Measurements from ENCODE around the gene ACSF3.

Gene ACSF3

DNA sequence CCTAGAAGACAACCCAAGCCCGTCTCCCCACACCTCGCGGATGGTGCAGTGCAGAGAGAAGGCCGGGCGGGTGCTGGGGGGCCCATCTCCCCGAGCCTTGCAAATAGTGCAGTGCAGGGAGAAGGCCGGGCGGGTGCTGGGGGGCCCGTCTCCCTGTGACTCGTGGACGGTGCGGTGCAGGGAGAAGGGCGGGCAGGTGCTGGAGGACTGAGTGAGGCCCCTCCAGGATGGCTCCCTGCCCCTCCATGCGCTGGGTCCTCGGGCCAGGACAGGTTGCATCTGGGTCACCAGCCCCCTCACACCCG lies 40.0 kb upstream of the ACSF3 start:
- Histone ChIP-seq H3K4me3 (no peak overlapping the region), H3K9me3 (ENCODE audit: low read depth, low read length) (no peaks in the 10 kb centered on the region), H3K9ac (ENCODE audit: insufficient read length) (no peak overlapping the region), H3K27ac (no peak overlapping the region), H3K36me3 (ENCODE audit: insufficient read depth, low read length) (no peaks in the 10 kb centered on the region)
- DNase-seq (ENCODE audit: low read depth, low spot score) = no peak
- TF ChIP-seq EZH2 (IDR thresholded peaks at IDR 0.05) (no peak), FOXP2 (optimal IDR thresholded peaks at IDR 0.05; ENCODE audit: control extremely low read depth, extremely low read length, insufficient read depth) (no peak), POLR2AphosphoS5 (IDR thresholded peaks at IDR 0.05; ENCODE audit: borderline replicate concordance, low read depth, low read length) (no peak)

DNA sequence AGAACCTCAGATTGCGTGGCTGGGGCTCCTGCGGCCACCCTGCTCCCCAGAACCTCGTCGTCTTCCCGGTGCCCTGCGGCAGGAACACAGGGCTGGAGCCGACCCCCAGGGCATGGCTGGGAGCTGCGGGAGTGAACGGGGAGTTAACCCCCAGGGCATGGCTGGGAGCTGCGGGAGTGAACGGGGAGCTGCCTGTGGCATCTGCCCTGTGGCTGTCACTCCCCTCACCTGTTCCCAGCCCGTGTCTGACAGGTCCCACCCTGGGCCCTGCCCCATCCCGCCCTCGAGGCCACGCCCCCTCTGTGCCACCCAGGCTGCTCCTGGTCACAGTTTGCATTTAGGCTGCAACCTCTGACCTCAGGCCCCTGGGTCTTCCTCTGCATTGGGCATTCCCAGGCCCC lies 39.4 kb upstream of the ACSF3 start:
- TF ChIP-seq POLR2AphosphoS5 (IDR thresholded peaks at IDR 0.05; ENCODE audit: borderline replicate concordance, low read depth, low read length) (no peak), EZH2 (IDR thresholded peaks at IDR 0.05) (no peak), FOXP2 (optimal IDR thresholded peaks at IDR 0.05; ENCODE audit: control extremely low read depth, extremely low read length, insufficient read depth) (no peak)
- Histone ChIP-seq H3K27ac (no peak overlapping the region), H3K9me3 (ENCODE audit: low read depth, low read length) (no peaks in the 10 kb centered on the region), H3K4me3 (no peak overlapping the region), H3K36me3 (ENCODE audit: insufficient read depth, low read length) (no peaks in the 10 kb centered on the region), H3K9ac (ENCODE audit: insufficient read length) (no peak overlapping the region)
- DNase-seq (ENCODE audit: low read depth, low spot score) = no peak

DNA sequence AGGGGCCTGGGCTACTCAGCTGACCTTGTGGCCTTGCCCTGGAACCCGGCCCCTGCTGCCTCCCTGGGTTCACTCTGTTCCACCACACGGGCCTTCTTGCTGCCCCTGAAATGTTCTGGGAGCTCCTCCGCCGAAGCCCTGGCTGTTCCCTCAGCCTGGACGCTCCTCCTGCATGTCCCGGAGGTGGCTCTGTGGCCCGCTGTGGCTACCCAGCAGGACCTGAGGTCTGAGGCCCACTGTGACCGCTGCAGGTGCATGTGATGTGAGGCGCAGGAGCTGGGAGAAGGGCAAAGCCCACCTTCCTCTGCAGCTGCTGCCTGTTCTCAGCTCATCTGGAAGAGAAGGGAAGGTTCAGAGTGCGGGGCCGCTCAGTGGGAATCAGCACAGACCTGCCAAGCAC lies 38.9 kb upstream of the ACSF3 start:
- TF ChIP-seq EZH2 (IDR thresholded peaks at IDR 0.05) = no peak
- TF ChIP-seq FOXP2 (optimal IDR thresholded peaks at IDR 0.05; ENCODE audit: control extremely low read depth, extremely low read length, insufficient read depth) = no peak
- no peak for TF ChIP-seq POLR2AphosphoS5 (IDR thresholded peaks at IDR 0.05; ENCODE audit: borderline replicate concordance, low read depth, low read length)

DNA sequence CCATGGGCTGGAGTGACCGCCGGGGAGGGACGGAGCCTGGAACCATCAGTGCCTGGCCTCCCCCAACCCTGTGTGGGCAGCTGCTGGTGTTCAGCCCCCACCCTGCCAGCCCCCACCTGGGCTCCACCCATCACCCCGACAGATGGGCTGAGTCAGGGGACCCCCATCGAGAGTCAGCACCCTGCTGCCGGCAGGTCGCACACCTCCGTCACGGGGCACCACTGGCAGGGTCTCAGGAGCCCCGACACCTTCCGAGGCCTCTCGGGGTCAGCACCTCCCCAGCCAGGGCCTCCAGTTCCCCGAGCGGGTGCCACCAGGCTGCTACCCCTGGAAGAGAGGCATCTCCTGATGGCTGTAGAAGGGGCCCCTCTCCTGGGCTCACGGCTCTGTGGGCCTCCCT lies 38.3 kb upstream of the ACSF3 start:
- no peak overlapping the region for H3K9ac ChIP-seq (ENCODE audit: insufficient read length)
- no peak for DNase-seq (ENCODE audit: low read depth, low spot score)
- no peaks in the 10 kb centered on the region for H3K9me3 ChIP-seq (ENCODE audit: low read depth, low read length)
- no peak overlapping the region for H3K4me3 ChIP-seq
- TF ChIP-seq POLR2AphosphoS5 (IDR thresholded peaks at IDR 0.05; ENCODE audit: borderline replicate concordance, low read depth, low read length) = no peak
- TF ChIP-seq FOXP2 (optimal IDR thresholded peaks at IDR 0.05; ENCODE audit: control extremely low read depth, extremely low read length, insufficient read depth) = no peak
- TF ChIP-seq EZH2 (IDR thresholded peaks at IDR 0.05) = no peak
- no peaks in the 10 kb centered on the region for H3K36me3 ChIP-seq (ENCODE audit: insufficient read depth, low read length)
- H3K27ac ChIP-seq = no peak overlapping the region

More for the DNA sequence above, 38.9 kb upstream of the ACSF3 start:
- H3K9me3 ChIP-seq (ENCODE audit: low read depth, low read length) = no peaks in the 10 kb centered on the region
- no peak overlapping the region for H3K27ac ChIP-seq
- H3K36me3 ChIP-seq (ENCODE audit: insufficient read depth, low read length) = no peaks in the 10 kb centered on the region
- H3K9ac ChIP-seq (ENCODE audit: insufficient read length) = no peak overlapping the region
- DNase-seq (ENCODE audit: low read depth, low spot score) = no peak
- H3K4me3 ChIP-seq = no peak overlapping the region

DNA sequence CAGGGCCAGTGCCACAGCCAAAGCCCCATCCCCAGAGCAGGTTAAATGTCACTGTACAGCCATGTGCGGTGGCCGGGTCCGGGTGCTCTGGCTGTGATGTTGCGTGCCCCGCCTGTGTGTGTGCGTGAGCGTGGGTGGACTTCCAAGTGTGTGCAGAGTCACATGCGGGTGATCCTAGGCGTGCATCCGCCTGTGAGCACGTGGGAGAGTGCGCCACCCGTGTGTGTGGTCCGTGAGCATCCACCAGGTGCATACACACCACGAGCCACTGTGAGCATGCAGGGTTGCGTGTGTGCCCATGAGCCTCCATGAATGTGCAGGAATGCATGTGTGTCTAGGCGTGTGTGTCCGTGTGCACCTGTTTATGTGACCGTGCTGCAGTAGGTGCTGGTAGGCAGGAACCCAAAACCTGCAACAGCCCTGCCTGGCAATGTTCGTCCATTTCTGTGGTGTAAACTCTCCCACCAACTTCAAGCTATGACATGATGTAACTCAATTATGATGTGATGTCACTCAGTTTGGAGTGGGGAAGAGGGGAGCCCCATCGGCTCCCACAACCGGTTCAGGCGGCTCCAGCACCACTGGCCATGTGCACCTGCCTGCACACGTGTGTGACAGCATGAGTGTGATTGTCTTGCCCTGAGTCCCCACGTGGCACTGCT lies 37.6 kb upstream of the ACSF3 start:
- H3K27ac ChIP-seq = no peak overlapping the region
- no peak for DNase-seq (ENCODE audit: low read depth, low spot score)
- H3K9ac ChIP-seq (ENCODE audit: insufficient read length) = no peak overlapping the region
- TF ChIP-seq POLR2AphosphoS5 (IDR thresholded peaks at IDR 0.05; ENCODE audit: borderline replicate concordance, low read depth, low read length) (no peak), EZH2 (IDR thresholded peaks at IDR 0.05) (no peak), FOXP2 (optimal IDR thresholded peaks at IDR 0.05; ENCODE audit: control extremely low read depth, extremely low read length, insufficient read depth) (no peak)
- no peaks in the 10 kb centered on the region for H3K9me3 ChIP-seq (ENCODE audit: low read depth, low read length)
- H3K4me3 ChIP-seq = no peak overlapping the region
- H3K36me3 ChIP-seq (ENCODE audit: insufficient read depth, low read length) = no peaks in the 10 kb centered on the region

DNA sequence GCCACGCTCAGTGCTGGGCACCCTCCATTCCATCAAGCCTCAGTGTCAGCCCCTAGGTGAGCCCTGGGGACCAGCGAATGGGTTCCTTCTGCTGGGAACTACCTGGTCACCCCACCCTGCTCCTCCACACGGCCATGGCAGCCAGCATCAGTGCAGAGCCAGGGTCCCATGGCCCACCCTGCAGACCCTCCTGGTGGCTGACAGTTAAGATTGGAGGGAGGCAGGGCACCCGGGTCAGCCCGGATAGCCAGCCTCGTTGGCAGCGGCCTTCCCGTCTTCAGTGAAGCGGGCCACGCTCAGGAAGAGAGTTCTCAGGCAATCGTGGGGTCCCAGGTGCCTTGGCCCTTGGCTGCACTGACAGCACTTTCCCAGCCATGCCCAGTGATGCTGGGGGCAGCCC lies 37.1 kb upstream of the ACSF3 start:
- H3K4me3 ChIP-seq = no peak overlapping the region
- no peaks in the 10 kb centered on the region for H3K36me3 ChIP-seq (ENCODE audit: insufficient read depth, low read length)
- H3K9ac ChIP-seq (ENCODE audit: insufficient read length) = no peak overlapping the region
- no peaks in the 10 kb centered on the region for H3K9me3 ChIP-seq (ENCODE audit: low read depth, low read length)
- DNase-seq (ENCODE audit: low read depth, low spot score) = no peak
- no peak for TF ChIP-seq EZH2 (IDR thresholded peaks at IDR 0.05)
- no peak overlapping the region for H3K27ac ChIP-seq

DNA sequence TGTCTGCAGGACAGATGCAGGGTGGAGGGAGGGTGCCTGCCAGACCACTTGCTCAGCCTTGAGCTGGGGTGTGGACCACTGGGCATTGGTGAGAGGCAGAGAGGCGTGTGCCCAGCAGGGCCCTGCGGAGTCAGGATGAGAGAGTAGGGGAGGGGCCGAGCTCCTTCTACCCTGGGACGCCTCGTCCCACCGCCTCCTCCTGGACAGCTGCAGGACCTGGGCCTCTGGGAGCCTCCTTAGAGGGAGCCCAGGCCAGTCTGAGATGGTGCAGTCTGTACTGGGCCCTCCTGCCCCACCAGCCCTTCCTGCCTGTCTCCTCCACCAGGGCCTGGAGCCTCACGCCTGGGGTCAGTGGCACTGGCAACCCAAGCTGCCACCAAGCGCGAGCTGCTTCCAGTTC lies 35.9 kb upstream of the ACSF3 start:
- Histone ChIP-seq H3K36me3 (ENCODE audit: insufficient read depth, low read length) (no peaks in the 10 kb centered on the region), H3K27ac (no peak overlapping the region), H3K9me3 (ENCODE audit: low read depth, low read length) (no peaks in the 10 kb centered on the region), H3K4me3 (no peak overlapping the region), H3K9ac (ENCODE audit: insufficient read length) (no peak overlapping the region)
- TF ChIP-seq POLR2AphosphoS5 (IDR thresholded peaks at IDR 0.05; ENCODE audit: borderline replicate concordance, low read depth, low read length) = no peak
- TF ChIP-seq EZH2 (IDR thresholded peaks at IDR 0.05) = no peak
- TF ChIP-seq FOXP2 (optimal IDR thresholded peaks at IDR 0.05; ENCODE audit: control extremely low read depth, extremely low read length, insufficient read depth) = no peak
- DNase-seq (ENCODE audit: low read depth, low spot score) = no peak

DNA sequence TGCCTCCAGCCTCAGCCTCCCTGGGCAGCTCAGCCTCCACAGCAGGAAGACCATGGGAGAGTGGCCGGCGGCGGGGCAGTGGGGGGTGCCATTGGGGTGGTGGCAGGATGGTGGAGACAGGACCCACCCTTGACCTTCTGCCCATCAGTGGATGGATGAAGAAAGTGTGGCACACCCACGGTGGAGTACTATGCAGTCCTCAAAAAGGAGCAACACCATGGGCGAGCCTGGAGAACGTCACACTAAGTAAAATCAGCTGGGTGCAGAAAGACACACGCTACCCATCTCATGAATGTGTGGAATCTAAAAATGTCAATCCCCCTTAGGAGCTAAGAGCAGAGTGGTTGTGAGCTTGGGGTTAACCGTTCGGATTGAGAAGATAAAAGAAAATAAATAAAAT lies 34.8 kb upstream of the ACSF3 start:
- TF ChIP-seq EZH2 (IDR thresholded peaks at IDR 0.05) (no peak), FOXP2 (optimal IDR thresholded peaks at IDR 0.05; ENCODE audit: control extremely low read depth, extremely low read length, insufficient read depth) (no peak), POLR2AphosphoS5 (IDR thresholded peaks at IDR 0.05; ENCODE audit: borderline replicate concordance, low read depth, low read length) (no peak)

DNA sequence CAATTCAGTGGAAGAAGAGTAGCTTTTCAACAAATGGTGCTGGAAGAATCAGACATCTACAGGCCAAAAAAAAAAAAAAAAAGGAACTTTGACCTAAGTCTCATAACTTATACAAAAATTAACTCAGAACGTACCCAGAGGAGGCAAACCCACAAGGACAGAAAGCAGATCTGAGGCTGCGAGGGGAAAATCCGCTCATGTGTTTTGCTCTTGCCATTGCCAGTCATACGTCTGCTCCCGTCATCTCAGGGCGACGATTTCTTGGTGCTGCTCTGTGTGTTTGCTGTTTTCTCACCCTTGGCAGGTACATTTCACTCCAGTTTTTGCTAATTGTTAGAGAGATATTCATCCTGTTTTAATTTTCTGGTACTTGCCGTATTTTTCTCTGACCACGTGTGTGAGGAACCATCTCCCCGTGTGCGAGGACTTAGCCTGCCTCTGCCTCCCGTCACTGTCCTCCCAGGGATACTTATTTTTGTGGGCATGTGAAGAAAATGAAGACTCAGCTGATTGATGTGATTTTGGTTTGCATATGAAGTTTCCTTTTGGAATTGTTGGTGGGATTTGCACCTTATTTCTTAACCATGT lies 33.4 kb upstream of the ACSF3 start:
- H3K36me3 ChIP-seq (ENCODE audit: insufficient read depth, low read length) = no peaks in the 10 kb centered on the region
- no peak overlapping the region for H3K9ac ChIP-seq (ENCODE audit: insufficient read length)
- no peaks in the 10 kb centered on the region for H3K9me3 ChIP-seq (ENCODE audit: low read depth, low read length)
- DNase-seq (ENCODE audit: low read depth, low spot score) = no peak
- H3K4me3 ChIP-seq = no peak overlapping the region
- H3K27ac ChIP-seq = no peak overlapping the region
- no peak for TF ChIP-seq POLR2AphosphoS5 (IDR thresholded peaks at IDR 0.05; ENCODE audit: borderline replicate concordance, low read depth, low read length)
- no peak for TF ChIP-seq EZH2 (IDR thresholded peaks at IDR 0.05)
- no peak for TF ChIP-seq FOXP2 (optimal IDR thresholded peaks at IDR 0.05; ENCODE audit: control extremely low read depth, extremely low read length, insufficient read depth)

More for the DNA sequence above, 34.8 kb upstream of the ACSF3 start:
- Histone ChIP-seq H3K9ac (ENCODE audit: insufficient read length) (no peak overlapping the region), H3K27ac (no peak overlapping the region), H3K36me3 (ENCODE audit: insufficient read depth, low read length) (no peaks in the 10 kb centered on the region), H3K4me3 (no peak overlapping the region), H3K9me3 (ENCODE audit: low read depth, low read length) (no peaks in the 10 kb centered on the region)
- DNase-seq (ENCODE audit: low read depth, low spot score) = no peak

All from SK-N-MC (cell line).